H4 (cell line): Measurements from ENCODE around the gene ARL13B. TPM values are rescaled to one million over a fixed set of nuclear protein-coding genes. Genes with fewer than 3 reads are reported as not detected.

ENCODE experiments used
- DNase-seq: peaks from one replicate; pipeline ENCODE4 v3.0.0-alpha.2; 2015; ENCODE audit warnings: low spot score
- total RNA-seq: library from RNA; depleted of rRNA; stranded (reverse); fragments of >200 nt; shearing (Covaris generic); gene quantifications from 2 replicates; pipeline ENCODE4 v1.2.3, GENCODE V29; 2014; rRNA removed

Gene ARL13B
- total RNA-seq, 1 experiment from 2014 or later: 8.6 TPM

- no peak for DNase-seq
Observed at GRCh38 chr3:94099311-94099710, 119.4 kb downstream of the ARL13B start.

GRCh38 chr3:94101860-94102259 lies 121.9 kb downstream of the ARL13B start:
- no peak for DNase-seq

Other genes with a start within 250 kb of the ARL13B start
- 10.3 and 10.9 TPM in 2 replicates for gene PROS1, start 6.3 kb upstream of the ARL13B start, total RNA-seq
- not detected in 2 replicates for gene STX19, start 48.4 kb downstream of the ARL13B start, total RNA-seq
- 3.9 and 5.8 TPM in 2 replicates for gene DHFR2, start 82.8 kb downstream of the ARL13B start, total RNA-seq
- 6.7 and 13.3 TPM in 2 replicates for gene NSUN3, start 82.9 kb downstream of the ARL13B start, total RNA-seq